Measurements from ENCODE around the gene LYSMD2. TPM values are rescaled to one million over a fixed set of nuclear protein-coding genes. Genes with fewer than 3 reads are reported as not detected.

Gene LYSMD2
- total and polyA plus RNA-seq, 9 of the 15 experiments (the other 6 are each of a cell fraction or from before 2014, with no cell fraction given): 4.3 to 30.3 (median 9.8) TPM

DNA sequence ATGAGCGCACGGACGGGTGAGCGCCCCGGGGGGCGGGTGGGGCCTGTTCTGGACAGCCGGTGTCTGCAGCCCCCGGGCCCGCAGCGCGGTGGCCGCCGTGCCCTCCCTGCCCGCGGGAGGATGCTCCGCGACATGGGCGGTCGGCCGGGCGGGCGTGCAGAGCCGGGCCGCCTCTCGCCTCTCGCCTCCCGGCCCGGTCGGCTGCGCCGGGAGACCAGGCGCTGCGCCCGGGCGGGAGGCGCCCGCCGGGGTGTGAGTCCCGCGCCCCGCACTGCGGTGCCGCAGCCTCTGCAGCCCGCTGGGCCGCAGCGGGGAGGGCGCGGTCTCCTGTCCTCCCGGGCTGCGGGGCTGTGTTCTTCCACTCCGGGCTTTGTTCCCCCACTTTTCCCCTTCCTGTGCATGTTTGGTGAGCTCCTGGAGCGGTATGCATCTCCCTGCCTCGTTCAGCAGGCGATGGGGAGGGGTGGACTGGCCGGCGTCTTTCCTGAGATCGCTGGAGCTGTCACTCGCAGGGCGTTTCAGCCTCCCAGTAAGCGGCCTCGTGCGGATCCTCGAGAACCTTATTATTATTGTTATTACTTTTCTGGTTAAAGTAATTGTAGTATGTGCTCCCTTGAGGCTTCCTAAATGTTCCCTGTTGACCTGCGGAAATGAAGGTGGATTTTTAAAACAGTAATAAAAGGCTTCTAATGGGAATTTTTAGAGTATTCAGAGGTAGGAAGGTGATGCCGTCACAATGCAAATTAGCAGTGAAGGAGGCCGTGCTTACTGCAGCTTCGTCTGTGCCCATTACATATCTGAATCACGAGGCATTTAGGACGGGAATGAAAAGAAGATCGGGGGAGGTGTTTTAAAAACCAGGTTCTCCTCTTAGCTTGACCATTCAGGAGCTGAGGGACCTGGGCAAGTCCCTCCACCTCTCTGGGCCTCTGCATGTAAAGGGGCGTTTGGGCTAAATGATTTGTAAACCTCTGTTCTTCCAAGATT is 14.5 kb upstream of the LYSMD2 start (continued):
- no peak for TF ChIP-seq MTA3 (IDR thresholded peaks at IDR 0.05; ENCODE audit: borderline replicate concordance)
- no peak for TF ChIP-seq TAF1 (IDR thresholded peaks at IDR 0.05; ENCODE audit: control insufficient read depth, extremely low read depth, insufficient read depth, low read length, severe bottlenecking)
- no peak for TF ChIP-seq NR3C1 (CRISPR knock-in tag; IDR thresholded peaks at IDR 0.05)
- TF ChIP-seq, protein P1, sequence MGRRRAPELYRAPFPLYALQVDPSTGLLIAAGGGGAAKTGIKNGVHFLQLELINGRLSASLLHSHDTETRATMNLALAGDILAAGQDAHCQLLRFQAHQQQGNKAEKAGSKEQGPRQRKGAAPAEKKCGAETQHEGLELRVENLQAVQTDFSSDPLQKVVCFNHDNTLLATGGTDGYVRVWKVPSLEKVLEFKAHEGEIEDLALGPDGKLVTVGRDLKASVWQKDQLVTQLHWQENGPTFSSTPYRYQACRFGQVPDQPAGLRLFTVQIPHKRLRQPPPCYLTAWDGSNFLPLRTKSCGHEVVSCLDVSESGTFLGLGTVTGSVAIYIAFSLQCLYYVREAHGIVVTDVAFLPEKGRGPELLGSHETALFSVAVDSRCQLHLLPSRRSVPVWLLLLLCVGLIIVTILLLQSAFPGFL (CRISPR knock-in tag; IDR thresholded peaks at IDR 0.05): no peak
- TF ChIP-seq, protein P2, sequence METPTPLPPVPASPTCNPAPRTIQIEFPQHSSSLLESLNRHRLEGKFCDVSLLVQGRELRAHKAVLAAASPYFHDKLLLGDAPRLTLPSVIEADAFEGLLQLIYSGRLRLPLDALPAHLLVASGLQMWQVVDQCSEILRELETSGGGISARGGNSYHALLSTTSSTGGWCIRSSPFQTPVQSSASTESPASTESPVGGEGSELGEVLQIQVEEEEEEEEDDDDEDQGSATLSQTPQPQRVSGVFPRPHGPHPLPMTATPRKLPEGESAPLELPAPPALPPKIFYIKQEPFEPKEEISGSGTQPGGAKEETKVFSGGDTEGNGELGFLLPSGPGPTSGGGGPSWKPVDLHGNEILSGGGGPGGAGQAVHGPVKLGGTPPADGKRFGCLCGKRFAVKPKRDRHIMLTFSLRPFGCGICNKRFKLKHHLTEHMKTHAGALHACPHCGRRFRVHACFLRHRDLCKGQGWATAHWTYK (CRISPR knock-in tag; IDR thresholded peaks at IDR 0.05): 0 out of 2 replicates have a peak, but pooled peaks have one; percentile 49
- peak in 1 of 2 experiments; percentile 71 for TF ChIP-seq E2F6 (IDR thresholded peaks at IDR 0.05; ENCODE audit: borderline replicate concordance in 1 of 2, extremely low read depth in 1 of 2, insufficient read depth in 1 of 2, insufficient read length in 1 of 2, low read depth in 1 of 2, low read length in 1 of 2, poor library complexity in 1 of 2, severe bottlenecking in 1 of 2)
- TF ChIP-seq RBFOX2 (IDR thresholded peaks at IDR 0.05; ENCODE audit: low read depth, low read length): peak; percentile 53
- no peak for TF ChIP-seq NR1H2 (CRISPR knock-in tag; IDR thresholded peaks at IDR 0.05)
- TF ChIP-seq CREM (IDR thresholded peaks at IDR 0.05; ENCODE audit: low read depth): 0 out of 2 replicates have a peak, but pooled peaks have one; percentile 1
- 0 out of 2 replicates have a peak, but pooled peaks have one; percentile 17 for TF ChIP-seq ARID4B (CRISPR knock-in tag; IDR thresholded peaks at IDR 0.05)
- no peak for TF ChIP-seq POLR3A (IDR thresholded peaks at IDR 0.05; ENCODE audit: borderline replicate concordance, extremely low read depth, insufficient read depth, insufficient read length)

Measured in K562 (cell line).